HepG2 (cell line): ENCODE measurements around the gene SFTPB. TPM values are rescaled to one million over a fixed set of nuclear protein-coding genes. Genes with fewer than 3 reads are reported as not detected.
A peak's percentile ranks its signal among the peaks of the same experiment; 100 is the strongest.

Experiments
- ATAC-seq: fragments of 200-7000 bp; cut with Tn5 transposase; 3 replicates; pipeline ENCODE4 v1.9.1; 2020; ENCODE audit warnings: mild to moderate bottlenecking, moderate library complexity
- BruUV-seq: library from RNA; stranded (reverse); fragments of 400-500 nt; replicated peaks from 2 replicates; lab custom pipeline; 2021; lab: Mats Ljungman, UMichigan
- CTCF ChIA-PET: fragments of 300-600 bp; formaldehyde crosslinking; extraction: SDS; loops from one replicate; lab custom pipeline; 2021; ENCODE audit warnings: low total read pairs, inconsistent platforms, low intra/inter-chr PET ratio; lab: Yijun Ruan, JAX
- POLR2A ChIA-PET: fragments of 350-600 bp; sonication (Branson Sonifier 250); formaldehyde crosslinking; loops from one replicate; lab custom pipeline; 2020; ENCODE audit warnings: antibody characterized with exemption, inconsistent platforms; lab: Yijun Ruan, JAX
- DNase-seq: peaks from one replicate; pipeline ENCODE4 v3.0.0-alpha.2; 2015; ENCODE audit warnings: low spot score
- FAIRE-seq: peaks from 3 replicates; lab custom pipeline; 2011; peaks lifted over from hg19 to GRCh38; lab: Jason Lieb, UNC
- H2AFZ ChIP-seq: one replicate; pipeline ENCODE4 v1.6.1; 2011; ENCODE audit warnings: low read length, inconsistent platforms
- H3K27ac ChIP-seq: fragments of 300-600 bp; 3 replicates; pipeline ENCODE4 v1.8.0; 2011; ENCODE audit warnings: mixed run types, mild to moderate bottlenecking, mixed read lengths, low read length, inconsistent platforms; ENCODE audit not compliant: insufficient read depth; ENCODE audit errors: extremely low read length
- H3K27me3 ChIP-seq, 2 experiments: fragments of 200-600 bp in 1 of 2; 2 replicates in 1 of 2; 3 replicates in 1 of 2; pipeline versions ENCODE4 v1.6.0 to v1.8.0; 2011; ENCODE audit warnings: low read length in 2 of 2, mild to moderate bottlenecking in 2 of 2, moderate library complexity in 2 of 2, inconsistent platforms in 1 of 2; ENCODE audit not compliant: insufficient read depth in 2 of 2, control insufficient read depth in 1 of 2
- H3K36me3 ChIP-seq, 2 experiments: fragments of 200-600 bp in 1 of 2; replicated peaks in 1 of 2; 2 replicates in 1 of 2; 3 replicates in 1 of 2; pipeline versions ENCODE4 v1.5.1 to v1.8.0; 2011; ENCODE audit warnings: low read length in 2 of 2, inconsistent platforms in 1 of 2; ENCODE audit not compliant: insufficient read depth in 2 of 2, control insufficient read depth in 1 of 2
- H3K4me1 ChIP-seq: 2 replicates; pipeline ENCODE4 v1.5.1; 2012; ENCODE audit warnings: low read length, inconsistent platforms; ENCODE audit not compliant: insufficient read depth
- H3K4me2 ChIP-seq: 2 replicates; pipeline ENCODE4 v1.6.0; 2011; ENCODE audit warnings: low read depth, low read length, inconsistent platforms
- H3K4me3 ChIP-seq, 3 experiments: fragments of 200-600 bp in 1 of 3; sonication (generic), shearing (Covaris generic) in 1 of 3; replicated peaks in 1 of 3; 2 replicates each; pipeline ENCODE4 v1.5.1; 2011 to 2016; ENCODE audit warnings: low read length in 3 of 3, inconsistent platforms in 2 of 3, low read depth in 2 of 3, mild to moderate bottlenecking in 2 of 3, control low read depth in 1 of 3, mixed read lengths in 1 of 3; ENCODE audit not compliant: insufficient read depth in 1 of 3
- H3K79me2 ChIP-seq: one replicate; pipeline ENCODE4 v1.6.1; 2011; ENCODE audit warnings: low read length, inconsistent platforms; ENCODE audit not compliant: insufficient read depth
- H3K9ac ChIP-seq: 2 replicates; pipeline ENCODE4 v1.6.0; 2011; ENCODE audit warnings: mild to moderate bottlenecking, low read depth, low read length, inconsistent platforms; ENCODE audit not compliant: insufficient read depth
- H3K9me3 ChIP-seq: 2 replicates; pipeline ENCODE4 v1.5.1; 2012; ENCODE audit warnings: mild to moderate bottlenecking, low read length
- H4K20me1 ChIP-seq: 2 replicates; pipeline ENCODE4 v1.6.0; 2011; ENCODE audit warnings: inconsistent platforms, mild to moderate bottlenecking, low read length, moderate library complexity; ENCODE audit not compliant: insufficient read depth
- ATF7-NPFF ChIP-seq: sonication (generic); formaldehyde crosslinking; IDR thresholded peaks from 2 replicates; pipeline ENCODE4 v1.8.1; 2023; ENCODE audit warnings: mild to moderate bottlenecking, low read depth, missing genetic modification reagents, moderate library complexity
- CAMTA2 ChIP-seq: sonication (generic); formaldehyde crosslinking; IDR thresholded peaks from 2 replicates; pipeline ENCODE4 v1.4.0; 2020; ENCODE audit warnings: mild to moderate bottlenecking, missing genetic modification reagents, borderline replicate concordance
- EED ChIP-seq: sonication (generic); formaldehyde crosslinking; IDR thresholded peaks from 2 replicates; pipeline ENCODE4 v1.5.0; 2020; ENCODE audit warnings: mild to moderate bottlenecking, missing genetic modification reagents
- ELF1 ChIP-seq: sonication (generic); formaldehyde crosslinking; IDR thresholded peaks from 2 replicates; pipeline ENCODE4 v1.4.0; 2020; ENCODE audit warnings: missing genetic modification reagents
- ELF3 ChIP-seq: IDR thresholded peaks from 2 replicates; pipeline ENCODE4 v1.6.1; 2016; ENCODE audit warnings: missing genetic modification reagents, missing compliant biosample characterization
- ETV5 ChIP-seq: IDR thresholded peaks from 2 replicates; pipeline ENCODE4 v1.6.1; 2018; ENCODE audit warnings: missing biosample characterization, missing genetic modification reagents, inconsistent platforms, borderline replicate concordance
- MYPOP ChIP-seq: sonication (generic); formaldehyde crosslinking; IDR thresholded peaks from 2 replicates; pipeline ENCODE4 v1.8.1; 2023; ENCODE audit warnings: mild to moderate bottlenecking, moderate library complexity, missing genetic modification reagents
- NR2F6 ChIP-seq, 2 experiments: IDR thresholded peaks; 2 replicates each; pipeline ENCODE4 v1.6.1; 2016; ENCODE audit warnings: antibody characterized with exemption in 1 of 2, mild to moderate bottlenecking in 1 of 2
- XRCC5 ChIP-seq: fragments of 200-400 bp; formaldehyde crosslinking; optimal IDR thresholded peaks from 2 replicates; pipeline ENCODE3; 2017; ENCODE audit warnings: mild to moderate bottlenecking, low read length
- ZBTB8A ChIP-seq: sonication (generic); formaldehyde crosslinking; IDR thresholded peaks from 2 replicates; pipeline ENCODE4 v1.4.0; 2020; ENCODE audit warnings: mild to moderate bottlenecking, low read depth, missing genetic modification reagents, borderline replicate concordance
- ZIK1 ChIP-seq: sonication (generic); formaldehyde crosslinking; IDR thresholded peaks from 2 replicates; pipeline ENCODE4 v1.5.0; 2020; ENCODE audit warnings: mild to moderate bottlenecking, low read depth, missing genetic modification reagents, borderline replicate concordance
- ZNF354B ChIP-seq: sonication (generic); formaldehyde crosslinking; IDR thresholded peaks from 2 replicates; pipeline ENCODE4 v1.8.0; 2022; ENCODE audit warnings: mild to moderate bottlenecking, missing genetic modification reagents
- ZNF362 ChIP-seq: sonication (generic); formaldehyde crosslinking; IDR thresholded peaks from 2 replicates; pipeline ENCODE4 v1.4.0; 2020; ENCODE audit warnings: missing genetic modification reagents, mild to moderate bottlenecking, borderline replicate concordance
- ZNF547 ChIP-seq: sonication (generic); formaldehyde crosslinking; IDR thresholded peaks from 2 replicates; pipeline ENCODE4 v1.5.1; 2020; ENCODE audit warnings: mild to moderate bottlenecking, missing genetic modification reagents
- WGBS: methylation state at CpG from one replicate; pipeline ENCODE4 v1.1.6; 2017; ENCODE audit warnings: low lambda C conversion rate; 5-methylcytosine and 5-hydroxymethylcytosine counted together
- in situ Hi-C: cut with HindIII; loops from 2 replicates; pipeline ENCODE4 v1.10.0; 2017; ENCODE audit warnings: low pct_unique_long_range_greater_than_20kb; ENCODE audit not compliant: extremely low pct_ligation_motif_present
- intact Hi-C: fragments of 100-400 bp; cut with micrococcal nuclease; formaldehyde crosslinking; loops from one replicate; pipeline ENCODE4 v1.10.0; 2022; ENCODE audit not compliant: unreplicated experiment
- polyA plus RNA-seq, 8 experiments: library from polyadenylated mRNA; depleted of rRNA in 3 of 8; stranded (reverse) in 7 of 8; unstranded in 1 of 8; fragments of >200 nt; fragmentation: Illumina TruSeq in 4 of 8; extraction: Trizol in 4 of 8; gene quantifications; 2 replicates each; pipeline versions ENCODE4 v1.2.1 to v1.2.3, GENCODE V29; 2011 to 2016; ENCODE audit warnings: low read depth in 4 of 8, missing spikeins in 1 of 8, mixed read lengths in 1 of 8; ENCODE audit not compliant: insufficient read depth in 1 of 8
- total RNA-seq, 5 experiments: library from RNA; depleted of rRNA; stranded (reverse); fragments of >200 nt; fragmentation: Illumina TruSeq; extraction: Trizol; gene quantifications; 2 replicates each; pipeline ENCODE4 v1.2.3, GENCODE V29; 2016; ENCODE audit warnings: low read depth in 1 of 5
- TF ChIP-seq, protein P1 (sequence below): sonication (generic); formaldehyde crosslinking; IDR thresholded peaks from 2 replicates; pipeline ENCODE4 v1.5.0; 2020; ENCODE audit warnings: missing genetic modification reagents, mild to moderate bottlenecking, borderline replicate concordance
- TF ChIP-seq, protein P2 (sequence below): sonication (generic); formaldehyde crosslinking; IDR thresholded peaks from 2 replicates; pipeline ENCODE4 v1.4.0; 2020; ENCODE audit warnings: missing genetic modification reagents

The SFTPB gene
- total and polyA plus RNA-seq, 2 of the 13 experiments (the other 11 are each of a cell fraction or from before 2014, with no cell fraction given): not detected

GRCh38 chr2:85678794-85679672, 11.0 kb upstream of the SFTPB start:
- Histone ChIP-seq H3K27ac (no peak overlapping the region), H3K9ac (no peak overlapping the region), H3K4me2 (peak overlapping the region; percentile 71), H3K9me3 (no peaks in the 10 kb centered on the region), H4K20me1 (peaks cover 2% of the 10 kb centered on the region; the same call in 1 of the 2 replicates), H2AFZ (no peak overlapping the region), H3K36me3 (no peaks in the 10 kb centered on the region), H3K4me1 (peaks cover 8% of the 10 kb centered on the region; the same call in 1 of the 2 replicates), H3K4me3 (peak overlapping the region in 1 of 3 experiments; percentile 56; a peak in 1 of 6 replicates), H3K79me2 (no peaks in the 10 kb centered on the region), H3K27me3 (peaks cover 1 to 19% of the 10 kb centered on the region in 2 experiments; a peak in 3 of 5 replicates)
- peak; percentile 97 for ATAC-seq
- DNase-seq: peak; percentile 62
- ChIA-PET CTCF (interaction anchor here (1.1 to 2.5 kb wide), 2 partner anchors 27 to 135 kb away, joined by 4 to 36 read pairs; no protein-coding TSS in a partner anchor), POLR2A (no interaction called here)
- in situ Hi-C loops (loop anchor here (5.0 kb wide), 1 partner anchor 33 kb away; no protein-coding TSS in a partner anchor), intact Hi-C loops (loop anchor here (1.0 kb wide), 1 partner anchor 28 kb away; no protein-coding TSS in a partner anchor)
- 9% methylated on average over 22 of the region's 25 CpGs for WGBS
- BruUV-seq: no TSS peak
- FAIRE-seq: peak; percentile 84
- TF ChIP-seq ZNF547 (no peak), ELF1 (0 out of 2 replicates have a peak, but pooled peaks have one; percentile 20), MYPOP (CRISPR knock-in tag) (no peak), ATF7-NPFF (CRISPR knock-in tag) (no peak), NR2F6 (IDR thresholded peaks at IDR 0.05) (no peak), NR2F6 (CRISPR knock-in tag; IDR thresholded peaks at IDR 0.05) (no peak; the same call in 1 of the 2 replicates), ZBTB8A (CRISPR knock-in tag) (no peak), ZNF354B (no peak), EED (CRISPR knock-in tag) (0 out of 2 replicates have a peak, but pooled peaks have one; percentile 75), XRCC5 (peak; percentile 95), CAMTA2 (CRISPR knock-in tag) (no peak), ETV5 (CRISPR knock-in tag) (0 out of 2 replicates have a peak, but pooled peaks have one; percentile 17), ELF3 (peak; percentile 42; the same call in 1 of the 2 replicates), ZNF362 (CRISPR knock-in tag) (no peak), ZIK1 (CRISPR knock-in tag) (no peak)
- TF ChIP-seq, protein P1, sequence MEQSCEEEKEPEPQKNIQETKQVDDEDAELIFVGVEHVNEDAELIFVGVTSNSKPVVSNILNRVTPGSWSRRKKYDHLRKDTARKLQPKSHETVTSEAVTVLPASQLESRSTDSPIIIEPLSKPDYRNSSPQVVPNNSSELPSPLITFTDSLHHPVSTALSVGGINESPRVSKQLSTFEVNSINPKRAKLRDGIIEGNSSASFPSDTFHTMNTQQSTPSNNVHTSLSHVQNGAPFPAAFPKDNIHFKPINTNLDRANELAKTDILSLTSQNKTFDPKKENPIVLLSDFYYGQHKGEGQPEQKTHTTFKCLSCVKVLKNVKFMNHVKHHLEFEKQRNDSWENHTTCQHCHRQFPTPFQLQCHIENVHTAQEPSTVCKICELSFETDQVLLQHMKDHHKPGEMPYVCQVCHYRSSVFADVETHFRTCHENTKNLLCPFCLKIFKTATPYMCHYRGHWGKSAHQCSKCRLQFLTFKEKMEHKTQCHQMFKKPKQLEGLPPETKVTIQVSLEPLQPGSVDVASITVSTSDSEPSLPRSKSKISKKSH (CRISPR knock-in tag): no peak
- TF ChIP-seq, protein P2, sequence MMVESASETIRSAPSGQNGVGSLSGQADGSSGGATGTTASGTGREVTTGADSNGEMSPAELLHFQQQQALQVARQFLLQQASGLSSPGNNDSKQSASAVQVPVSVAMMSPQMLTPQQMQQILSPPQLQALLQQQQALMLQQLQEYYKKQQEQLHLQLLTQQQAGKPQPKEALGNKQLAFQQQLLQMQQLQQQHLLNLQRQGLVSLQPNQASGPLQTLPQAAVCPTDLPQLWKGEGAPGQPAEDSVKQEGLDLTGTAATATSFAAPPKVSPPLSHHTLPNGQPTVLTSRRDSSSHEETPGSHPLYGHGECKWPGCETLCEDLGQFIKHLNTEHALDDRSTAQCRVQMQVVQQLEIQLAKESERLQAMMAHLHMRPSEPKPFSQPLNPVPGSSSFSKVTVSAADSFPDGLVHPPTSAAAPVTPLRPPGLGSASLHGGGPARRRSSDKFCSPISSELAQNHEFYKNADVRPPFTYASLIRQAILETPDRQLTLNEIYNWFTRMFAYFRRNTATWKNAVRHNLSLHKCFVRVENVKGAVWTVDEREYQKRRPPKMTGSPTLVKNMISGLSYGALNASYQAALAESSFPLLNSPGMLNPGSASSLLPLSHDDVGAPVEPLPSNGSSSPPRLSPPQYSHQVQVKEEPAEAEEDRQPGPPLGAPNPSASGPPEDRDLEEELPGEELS (CRISPR knock-in tag): no peak
